HUDEP-2 (cell line): Measurements from ENCODE around the gene BCL3.
"Not testable (repeated sequence)": the region's sequence is repeated elsewhere in the genome, so short reads cannot be mapped to it uniquely, and the experiment has no call there.

Experiments used
- DNase-seq, 76 experiments: peaks; one replicate each; lab custom pipeline; 2025; ENCODE audit not compliant: unreplicated experiment in 76 of 76; lab: John Stamatoyannopoulos, UW

BCL3 gene

GRCh38 chr19:44757057-44757734 is 8.7 kb downstream of the BCL3 start:
- DNase-seq, result no peak

- DNase-seq, result no peak
Measured at GRCh38 chr19:44757735-44758505, 9.4 kb downstream of the BCL3 start.

DNA sequence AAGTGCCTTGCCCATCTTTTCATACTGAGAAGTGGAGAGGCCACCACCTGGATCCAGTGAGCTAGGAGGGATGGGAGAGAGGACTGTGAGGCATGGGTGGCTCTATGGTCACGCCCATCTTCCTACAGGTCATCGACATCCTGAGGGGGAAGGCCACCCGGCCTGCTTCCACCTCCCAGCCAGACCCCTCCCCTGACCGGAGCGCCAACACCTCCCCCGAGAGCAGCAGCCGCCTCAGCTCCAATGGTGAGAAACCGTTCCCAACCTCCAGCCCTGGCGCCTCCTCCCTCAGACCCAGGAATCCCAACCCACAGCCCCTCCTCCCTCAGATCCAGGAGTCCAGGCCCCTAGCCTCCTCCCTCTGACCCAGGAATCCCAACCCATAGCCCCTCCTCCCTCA is 10.1 kb downstream of the BCL3 start:
- no peak for DNase-seq

GRCh38 chr19:44759083-44759804 is 10.7 kb downstream of the BCL3 start:
- no peak for DNase-seq

DNA sequence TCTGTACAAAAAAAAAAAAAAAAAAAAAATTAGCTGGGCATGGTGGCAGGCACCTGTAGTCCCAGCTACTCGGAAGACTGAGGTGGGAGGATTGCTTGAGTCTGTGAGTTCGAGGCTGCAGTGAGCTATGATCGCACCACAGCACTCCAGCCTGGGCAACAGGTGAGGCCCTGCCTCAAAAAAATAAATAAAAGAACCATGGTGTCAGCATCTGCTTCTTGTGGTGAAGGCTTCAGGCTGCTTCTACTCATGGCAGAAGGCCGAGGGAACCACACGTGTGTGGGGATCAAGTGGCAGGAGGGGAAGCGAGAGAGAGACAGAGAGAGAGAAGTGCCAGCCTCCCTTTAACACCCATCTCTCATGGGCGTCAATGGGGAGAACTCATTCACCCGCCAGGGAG is 13.5 kb downstream of the BCL3 start:
- DNase-seq, result no peak

- no peak for DNase-seq
Measured at GRCh38 chr19:44765033-44765948, 16.8 kb downstream of the BCL3 start.

DNA sequence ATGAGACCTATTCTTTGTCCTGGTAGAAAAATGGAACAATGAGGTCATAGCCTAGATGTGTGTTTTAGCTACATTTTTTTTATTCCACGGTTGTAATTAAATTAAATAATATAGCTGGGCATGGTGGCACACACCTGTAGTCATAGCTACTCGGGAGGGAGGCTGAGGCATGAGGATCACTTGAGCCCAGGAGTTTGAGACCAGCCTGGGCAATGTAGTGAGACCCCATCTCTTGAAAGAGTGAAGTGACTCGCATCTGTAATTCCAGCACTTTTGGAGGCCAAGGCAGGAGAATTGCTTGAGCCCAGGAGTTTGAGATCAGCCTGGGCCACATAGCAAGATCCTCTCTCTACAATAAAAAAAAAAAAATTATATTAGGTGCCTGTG is 17.4 kb downstream of the BCL3 start:
- DNase-seq, result no peak

DNA sequence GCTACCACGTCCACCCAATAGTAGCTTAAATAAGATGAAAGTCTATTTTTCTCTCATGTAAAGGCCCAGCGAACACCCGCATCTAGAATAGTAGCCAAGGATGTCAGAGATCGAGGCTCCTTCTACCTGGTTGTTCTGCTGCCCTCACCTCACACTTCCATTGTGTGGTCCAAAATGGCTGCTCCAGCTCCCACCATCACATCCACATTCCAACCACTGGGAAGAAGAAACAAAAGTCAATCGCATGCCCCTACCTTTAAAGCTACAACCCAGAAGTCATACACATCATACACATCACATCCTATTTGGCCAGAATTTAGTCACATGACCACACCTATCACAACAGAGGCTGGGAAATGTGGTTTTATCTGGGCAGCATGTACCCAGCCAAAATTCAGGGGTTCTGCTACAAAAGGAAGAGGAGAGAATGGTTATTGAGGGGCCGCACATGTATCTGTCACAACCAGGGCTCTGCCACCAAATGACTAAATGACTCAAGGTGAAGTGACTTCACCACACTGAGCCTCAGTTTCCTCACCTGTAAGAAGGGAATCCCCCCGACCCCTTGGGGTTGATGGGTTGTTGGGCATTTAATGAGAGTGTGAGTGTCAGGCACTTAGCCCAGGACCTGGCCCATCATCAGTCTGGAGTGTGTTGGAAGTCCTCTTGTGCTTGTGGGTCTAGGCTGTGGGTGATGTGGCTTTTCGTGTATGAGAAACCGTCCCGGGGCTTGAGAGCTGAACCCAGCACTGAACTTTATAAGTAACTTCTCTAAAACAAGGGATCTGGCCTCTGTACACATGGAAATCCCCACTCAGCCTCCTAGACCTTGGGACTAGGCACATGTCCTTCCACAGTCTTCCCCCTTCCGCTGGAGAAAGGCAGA is 19.0 kb downstream of the BCL3 start:
- no peak for DNase-seq

GRCh38 chr19:44770550-44771257 is 22.2 kb downstream of the BCL3 start:
- DNase-seq, result peak in 74 of 76 experiments; percentile 49 to 99 (median 91)

GRCh38 chr19:44772144-44772543 is 23.6 kb downstream of the BCL3 start:
- not testable (repeated sequence) for DNase-seq

GRCh38 chr19:44772959-44773358 is 24.5 kb downstream of the BCL3 start:
- DNase-seq, result peak in 1 of 76 experiments; percentile 2

GRCh38 chr19:44775676-44776240 is 27.2 kb downstream of the BCL3 start:
- DNase-seq, result no peak

DNA sequence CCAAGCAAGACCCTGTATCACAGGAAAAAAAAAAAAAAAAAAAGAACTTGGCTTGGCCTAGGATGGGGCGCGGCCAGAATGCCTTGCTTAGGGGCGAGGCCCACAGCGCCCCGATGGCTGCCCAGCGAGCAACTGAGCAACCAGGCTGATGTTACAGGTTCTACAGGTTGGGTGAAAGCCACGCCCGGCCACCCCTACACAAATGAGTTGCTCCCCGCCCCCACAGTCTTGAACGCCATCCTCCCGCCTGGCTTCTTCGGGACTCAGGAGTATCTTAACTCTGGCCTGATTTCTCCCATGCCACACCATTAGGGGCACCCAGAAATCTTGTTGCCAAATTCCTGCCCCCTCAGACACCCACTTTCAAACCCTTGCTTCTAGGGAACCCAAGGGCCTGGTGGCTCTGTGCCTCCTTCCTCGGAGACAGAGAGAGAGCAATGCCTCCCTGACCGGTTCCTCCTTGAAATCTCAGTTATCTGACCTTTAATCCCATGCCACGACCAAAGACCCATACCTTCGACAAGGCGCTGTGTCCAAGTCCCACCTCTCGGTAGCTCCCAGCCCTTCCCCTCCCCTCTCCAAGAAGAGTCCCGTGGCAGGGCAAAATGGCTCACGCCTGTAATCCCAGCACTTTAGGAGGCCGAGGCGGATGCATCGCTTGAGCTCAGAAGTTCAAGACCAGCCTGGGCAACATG is 28.0 kb downstream of the BCL3 start:
- DNase-seq, result no peak

- no peak for DNase-seq
Measured at GRCh38 chr19:44777715-44778347, 29.3 kb downstream of the BCL3 start, which contains the start of gene CBLC. CBLC (plus strand) TSS chr19:44777890; CDS start chr19:44777932, 42 bp downstream.

DNA sequence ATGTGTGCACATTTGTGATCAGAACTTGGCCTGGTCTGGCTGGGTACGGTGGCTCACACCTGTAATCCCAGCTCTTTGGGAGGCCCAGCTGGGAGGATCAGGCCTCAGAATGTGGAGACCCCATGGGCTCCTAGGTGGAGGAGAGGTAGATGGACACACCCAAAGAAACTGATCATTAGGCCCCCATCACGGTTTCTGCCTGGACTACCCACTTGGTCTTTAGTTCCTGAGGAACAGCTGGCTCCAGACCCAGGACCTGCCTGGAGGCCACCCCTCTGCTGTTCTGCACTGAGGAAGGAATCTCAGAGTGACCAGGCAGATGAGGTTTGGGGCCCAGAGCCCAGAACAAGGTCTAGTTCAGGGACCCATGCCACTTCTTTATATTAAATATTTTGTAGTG is 30.6 kb downstream of the BCL3 start:
- no peak for DNase-seq

DNA sequence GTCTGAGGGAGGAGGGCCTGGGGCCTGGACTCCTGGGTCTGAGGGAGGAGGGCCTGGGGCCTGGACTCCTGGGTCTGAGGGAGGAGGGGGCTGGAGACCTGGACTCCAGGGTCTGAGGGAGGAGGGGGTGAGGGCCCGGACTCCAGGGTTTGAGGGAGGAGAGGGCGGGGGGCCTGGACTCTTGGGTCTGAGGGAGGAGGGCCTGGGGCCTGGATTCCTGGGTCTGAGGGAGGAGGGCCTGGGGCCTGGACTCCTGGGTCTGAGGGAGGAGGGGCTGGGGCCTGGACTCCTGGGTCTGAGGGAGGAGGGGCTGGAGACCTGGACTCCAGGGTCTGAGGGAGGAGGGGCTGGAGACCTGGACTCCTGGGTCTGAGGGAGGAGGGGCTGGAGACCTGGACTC is 33.2 kb downstream of the BCL3 start:
- not testable (repeated sequence) for DNase-seq

DNA sequence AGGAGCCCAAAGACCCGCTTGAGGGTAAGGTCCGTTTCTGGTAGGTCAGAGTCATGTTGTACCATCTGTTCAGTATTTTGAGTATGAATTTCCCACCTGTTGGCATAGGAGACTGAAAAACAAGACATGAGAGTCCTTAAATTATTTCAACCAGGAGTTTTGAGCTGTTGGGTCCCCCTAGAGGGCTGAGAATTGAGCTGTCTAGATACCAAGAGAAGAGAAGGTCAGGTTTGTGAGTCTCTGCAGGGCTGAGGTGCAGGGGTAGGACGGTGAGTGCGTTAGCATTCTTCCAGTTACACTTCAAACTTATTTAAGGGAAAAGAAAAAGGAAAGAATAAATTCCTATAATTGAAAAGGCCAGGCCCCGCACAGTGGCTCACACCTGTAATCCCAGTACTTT is 34.2 kb downstream of the BCL3 start:
- no peak for DNase-seq

DNA sequence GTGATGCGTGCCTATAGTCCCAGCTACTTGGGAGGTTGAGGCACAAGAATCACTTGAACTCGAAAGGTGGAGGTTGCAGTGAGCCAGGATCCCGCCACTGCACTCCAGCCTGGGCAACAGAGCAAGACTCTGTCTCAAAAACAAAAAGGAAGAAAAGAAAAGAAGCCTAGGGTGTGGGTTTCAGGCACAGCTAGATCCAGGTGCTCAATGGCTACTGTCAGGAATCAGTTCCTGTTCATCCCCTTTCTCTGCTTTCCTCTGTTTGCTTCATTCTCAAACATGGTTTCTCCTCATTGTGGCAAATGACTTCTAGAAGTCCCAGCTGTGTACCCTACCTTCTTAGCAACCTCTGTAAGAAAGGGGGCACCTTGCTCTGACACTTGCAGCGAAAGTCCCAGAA is 35.0 kb downstream of the BCL3 start:
- no peak for DNase-seq
